Measurements from ENCODE around the gene HDAC7.
A peak's percentile ranks its signal among the peaks of the same experiment; 100 is the strongest.

HDAC7 gene

DNA sequence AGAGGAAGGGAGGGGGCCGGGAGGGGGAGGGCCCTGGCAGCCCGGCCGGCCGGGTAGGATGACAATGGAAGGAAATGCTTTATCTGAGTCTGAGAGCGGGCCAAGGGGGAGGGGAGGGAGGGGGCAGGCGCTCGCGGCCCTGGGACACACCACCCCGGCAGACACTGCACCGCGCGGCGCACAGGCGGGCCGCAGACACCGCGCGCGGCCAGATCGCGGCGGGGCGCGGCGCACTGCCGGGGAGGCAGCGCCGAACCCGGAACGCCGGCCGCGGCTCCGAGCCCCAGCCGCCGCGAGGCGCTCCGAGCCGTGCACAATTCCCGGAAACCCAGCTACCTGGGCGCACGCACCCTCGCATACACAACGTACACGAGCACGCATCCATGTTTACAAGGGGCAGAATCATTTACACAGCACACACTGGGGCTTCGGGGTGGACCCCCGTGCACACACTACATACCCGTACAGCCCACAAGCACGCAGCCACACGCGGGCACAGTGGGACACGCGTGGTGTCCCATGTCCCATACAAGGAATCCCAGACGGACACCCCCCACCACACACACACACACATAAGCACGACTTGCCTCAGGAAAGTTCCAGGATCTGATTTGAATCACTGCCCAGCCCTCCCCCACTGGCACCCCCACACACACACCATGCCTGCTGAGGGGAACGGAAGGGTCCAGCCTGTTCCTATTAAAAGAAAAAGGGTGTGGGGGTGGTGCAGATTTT lies at the start of gene HDAC7:
Gene HDAC7, minus strand, starts transcription at position 8 of the 735 bp plus-strand sequence. CDS start 118 bp downstream, outside the sequence.
- DNase-seq (ENCODE audit: low spot score) = peak; percentile 78

DNA sequence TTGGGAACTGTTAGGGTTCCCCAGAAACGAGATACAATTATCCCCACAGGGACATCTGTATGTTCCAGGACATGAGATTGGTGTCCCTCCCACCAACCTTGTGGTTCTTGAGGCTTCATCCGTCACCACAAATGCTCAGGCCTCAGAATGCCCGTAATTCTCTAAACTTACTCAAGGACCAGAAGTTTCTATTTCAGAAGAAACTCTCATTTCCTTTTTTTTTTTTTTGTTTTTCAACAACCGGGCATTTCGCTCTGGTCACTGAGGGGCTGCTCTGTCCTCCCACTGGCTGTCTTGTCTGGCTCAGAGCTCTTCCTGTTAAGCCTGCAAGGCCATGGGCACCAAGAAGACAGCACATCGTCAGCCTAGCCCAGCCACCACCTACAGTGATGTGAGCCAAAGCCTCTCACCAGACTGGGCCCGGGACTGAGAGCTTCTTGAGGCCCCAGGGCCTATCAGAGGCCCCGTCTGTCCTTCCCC lies 48.9 kb upstream of the HDAC7 start:
- DNase-seq (ENCODE audit: low spot score) = no peak

DNA sequence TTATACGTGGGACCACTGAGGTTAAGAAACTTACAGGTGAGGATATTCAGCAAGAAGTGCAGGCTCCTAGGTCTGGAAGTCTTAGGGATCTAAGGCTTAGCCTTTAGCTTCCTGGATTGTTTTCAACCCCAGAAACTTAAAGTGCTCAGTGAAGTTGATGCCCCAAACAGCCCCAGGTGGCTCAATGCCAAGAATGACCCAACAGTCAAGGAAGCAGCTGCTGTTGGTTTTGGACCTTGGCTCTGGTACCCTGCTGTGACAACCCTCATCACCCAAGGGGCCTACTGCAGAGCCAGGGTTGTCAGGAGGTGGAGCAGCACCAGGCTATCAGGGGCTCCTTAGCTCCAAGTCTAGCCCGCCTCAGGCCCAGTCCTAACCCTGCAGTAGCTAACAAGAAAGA lies 48.3 kb upstream of the HDAC7 start:
- no peak for DNase-seq (ENCODE audit: low spot score)

DNA sequence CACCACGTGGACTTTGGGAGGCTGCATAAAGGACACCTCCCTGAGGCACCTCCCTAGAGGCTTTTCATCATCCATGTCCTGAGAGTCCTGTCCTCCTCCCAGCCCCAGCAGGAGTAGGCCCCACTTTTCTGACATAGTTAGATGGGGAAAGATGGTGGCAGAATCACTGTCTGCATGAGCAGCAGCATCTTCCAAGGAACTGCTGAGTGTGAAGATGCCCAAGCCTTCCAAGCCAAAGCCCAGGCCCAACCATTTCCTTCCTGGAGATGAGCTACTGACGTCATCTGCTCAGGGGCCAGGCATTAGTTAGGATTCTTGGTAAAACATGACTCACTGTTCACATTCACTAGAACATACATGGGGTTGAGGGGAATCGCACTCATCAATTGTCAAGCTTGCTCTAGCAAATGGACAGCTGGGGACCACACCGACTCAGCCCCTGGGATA lies 47.8 kb upstream of the HDAC7 start:
- peak; percentile 18 for DNase-seq (ENCODE audit: low spot score)

DNA sequence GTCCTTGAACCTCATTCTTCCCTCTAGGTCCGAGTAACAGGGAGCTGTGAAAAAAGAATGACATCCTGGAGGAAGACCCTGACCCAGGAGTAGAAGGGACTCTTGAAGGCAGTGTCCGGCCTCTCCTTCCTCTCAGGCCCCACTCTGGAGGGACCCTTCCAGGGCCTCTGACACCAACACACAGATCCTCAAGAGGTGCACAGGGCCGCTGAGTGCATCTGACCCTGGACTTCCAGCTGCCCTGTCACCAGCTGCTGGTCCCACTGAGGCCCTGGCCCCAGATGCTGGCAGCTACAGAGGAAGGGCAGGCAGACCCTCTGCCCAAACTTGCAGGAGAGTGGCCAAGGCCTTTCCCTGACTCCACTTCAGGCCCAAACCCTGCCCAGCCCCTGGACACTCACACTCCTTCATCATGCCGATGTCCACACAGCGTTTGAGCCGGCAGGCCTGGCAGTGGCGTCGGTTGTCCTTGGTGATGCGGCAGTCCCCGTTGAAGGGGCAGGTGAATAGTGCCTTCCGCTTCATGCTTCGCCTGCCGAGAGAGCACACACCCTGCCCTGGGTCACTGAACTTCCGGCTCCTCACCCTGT lies 45.0 kb upstream of the HDAC7 start:
- no peak for DNase-seq (ENCODE audit: low spot score)

DNA sequence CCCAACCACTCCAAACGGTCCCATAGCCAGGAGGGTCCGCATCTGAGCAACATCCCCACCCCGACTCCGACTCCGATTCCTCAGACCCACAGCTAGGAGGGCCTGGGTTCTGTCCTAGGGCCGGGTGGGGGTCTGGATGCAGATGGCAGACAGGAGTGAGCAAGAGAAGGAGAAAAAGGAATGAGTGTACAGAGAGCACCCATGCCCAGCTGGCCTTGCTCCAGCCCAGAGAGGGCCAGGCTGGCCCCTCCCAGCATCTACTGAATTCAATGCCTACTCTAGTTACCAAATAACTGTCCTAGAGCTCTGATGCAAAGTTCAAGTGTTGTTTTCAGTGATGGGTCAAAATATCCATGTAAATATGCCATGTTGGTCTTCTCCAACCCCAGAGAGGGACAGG lies 44.3 kb upstream of the HDAC7 start:
- no peak for DNase-seq (ENCODE audit: low spot score)

DNA sequence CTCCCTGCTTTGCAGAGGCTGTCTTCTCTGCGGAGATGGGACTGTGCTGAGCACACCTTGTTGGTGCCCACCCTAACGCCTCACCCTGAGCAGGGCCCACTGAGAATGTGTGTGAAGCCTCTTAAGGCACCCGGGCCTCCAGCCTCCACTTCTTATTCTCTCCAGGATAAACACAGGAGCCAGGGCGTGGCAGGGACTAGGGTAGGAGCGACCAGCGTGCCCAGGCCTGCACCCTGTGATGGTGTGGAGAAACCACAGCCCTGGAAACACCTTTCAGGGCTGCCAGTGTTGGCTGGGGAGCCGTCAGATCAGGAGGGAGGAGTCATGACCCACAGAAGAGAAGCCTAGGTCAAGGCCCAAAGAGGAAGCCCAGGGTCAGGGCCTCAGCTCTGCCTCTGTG lies 43.8 kb upstream of the HDAC7 start:
- no peak for DNase-seq (ENCODE audit: low spot score)

DNA sequence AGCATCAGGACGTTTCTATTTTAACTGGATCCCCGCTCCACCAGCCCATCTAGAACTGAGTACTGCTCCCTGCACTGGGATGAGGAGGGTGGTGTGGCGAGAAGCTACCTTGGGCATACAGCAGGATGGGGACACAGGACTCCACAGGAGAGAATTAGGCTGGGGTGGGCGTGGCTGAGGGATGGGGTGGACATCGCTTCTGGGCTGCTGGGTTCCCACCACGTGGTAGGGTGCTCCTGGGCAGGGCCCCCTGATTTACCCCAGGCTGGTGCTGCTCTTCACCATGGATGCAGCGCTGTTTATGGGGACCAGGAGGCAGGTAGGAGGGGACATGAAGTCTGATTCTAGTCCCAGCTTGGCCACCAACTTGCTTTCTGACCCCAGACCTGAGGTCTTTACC lies 43.2 kb upstream of the HDAC7 start:
- no peak for DNase-seq (ENCODE audit: low spot score)

DNA sequence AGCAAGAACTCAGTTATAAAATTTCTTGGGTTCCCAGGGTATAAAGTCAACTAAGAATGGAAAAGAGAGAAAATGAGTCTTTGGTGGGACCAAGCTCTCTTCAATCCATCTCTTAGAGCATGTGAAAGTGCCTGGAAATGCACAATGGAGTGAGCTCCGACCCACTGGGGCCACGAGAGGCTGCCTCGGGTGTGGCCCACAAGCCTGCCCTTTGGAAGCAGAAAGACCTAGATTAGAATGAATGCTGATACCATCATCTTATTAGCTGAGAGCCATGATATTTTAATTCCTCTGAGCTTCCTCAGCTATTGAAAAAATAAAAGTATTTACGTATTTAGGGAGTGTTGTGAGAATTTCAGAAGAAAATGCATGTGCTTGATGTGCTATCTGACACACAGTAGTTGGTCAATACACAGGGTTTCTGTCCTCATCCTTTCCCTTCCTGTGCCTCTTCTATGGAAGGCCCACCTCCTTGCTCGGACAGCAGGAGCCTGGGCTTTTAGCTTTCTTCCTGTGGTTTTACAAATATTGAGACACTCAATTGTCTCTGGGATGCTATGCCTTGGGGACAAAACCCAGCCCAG lies 42.6 kb upstream of the HDAC7 start:
- no peak for DNase-seq (ENCODE audit: low spot score)

DNA sequence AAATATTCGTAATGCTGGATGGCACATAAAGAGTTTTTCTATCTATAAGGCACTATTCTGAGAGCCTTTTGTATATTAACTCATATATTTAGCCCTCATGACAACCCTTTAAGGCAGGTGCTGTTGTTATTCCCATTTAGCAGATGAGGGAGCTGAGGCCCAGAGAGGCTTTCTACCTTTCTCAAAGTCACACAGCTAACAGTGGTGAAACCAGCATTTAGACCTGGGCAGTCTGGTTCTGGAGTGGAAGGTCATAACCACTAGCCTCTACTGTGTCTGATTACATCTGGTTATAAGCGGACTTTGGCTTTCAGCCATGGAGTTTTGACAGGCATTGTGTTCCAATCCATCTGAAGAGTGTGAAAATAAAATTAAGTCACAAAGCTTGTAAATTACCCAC lies 41.2 kb upstream of the HDAC7 start:
- no peak for DNase-seq (ENCODE audit: low spot score)

DNA sequence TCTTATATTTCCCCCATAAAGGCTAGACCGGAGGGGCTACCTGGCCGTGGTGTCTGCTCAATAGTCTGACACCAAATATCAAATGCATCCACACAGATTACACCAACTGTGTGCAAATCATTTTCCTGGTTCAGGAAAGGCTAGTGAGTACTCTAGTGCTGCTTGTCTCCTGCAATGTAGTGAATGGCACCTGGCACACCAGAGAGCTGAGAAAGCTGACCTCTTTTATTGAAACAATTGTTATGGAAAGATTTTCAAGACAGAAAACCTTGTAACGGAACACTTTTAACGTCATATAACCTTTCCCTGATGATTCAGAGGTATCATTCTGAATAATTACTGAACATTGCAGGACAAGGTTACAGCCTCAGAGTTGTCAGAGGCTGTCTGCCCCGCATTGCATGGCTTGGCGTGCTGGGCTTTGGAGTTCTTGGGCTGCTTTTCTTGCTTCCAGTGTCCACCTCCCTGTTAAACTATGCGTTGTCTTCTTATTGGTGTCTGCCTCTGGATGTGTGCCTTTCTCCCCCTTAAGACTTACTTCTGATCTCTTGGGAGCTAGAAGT lies 40.7 kb upstream of the HDAC7 start:
- no peak for DNase-seq (ENCODE audit: low spot score)

DNA sequence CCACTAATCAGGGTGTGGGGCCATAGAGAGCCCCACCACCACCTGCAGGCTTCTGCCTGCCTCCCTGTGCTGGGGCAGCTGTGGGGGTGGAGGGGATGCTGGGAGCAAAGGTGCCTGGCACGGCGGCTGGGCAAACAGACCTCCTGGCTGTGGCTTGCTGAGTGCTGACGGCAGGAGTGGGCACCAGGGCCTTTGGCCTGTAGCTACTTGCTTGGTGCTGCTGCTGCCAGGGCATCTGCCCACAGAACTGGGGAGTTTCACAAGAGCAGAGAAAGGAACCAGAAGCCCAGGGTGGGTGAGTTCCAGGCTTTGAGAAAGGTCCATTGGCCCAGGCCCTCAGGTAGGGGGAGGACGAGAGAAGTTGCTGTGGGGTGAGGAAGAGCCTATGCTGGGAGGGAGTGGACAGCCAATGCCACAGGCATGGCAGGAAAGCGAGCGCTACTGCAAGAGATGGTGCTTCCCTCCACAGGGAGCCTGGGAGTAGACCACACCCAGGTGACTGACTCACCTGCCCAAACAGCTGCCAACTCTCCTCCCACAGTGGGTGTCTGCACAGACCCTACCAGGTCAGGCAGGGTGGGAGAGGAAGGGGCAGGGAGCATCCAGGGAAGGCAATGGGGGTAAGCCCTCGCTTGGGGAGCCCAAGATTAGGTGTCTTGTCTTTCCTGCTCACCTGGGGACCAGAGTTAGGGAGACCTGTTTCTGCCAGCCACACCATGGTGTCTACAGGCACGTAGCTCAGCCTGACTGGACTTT lies 39.0 kb upstream of the HDAC7 start:
- DNase-seq (ENCODE audit: low spot score) = no peak

DNA sequence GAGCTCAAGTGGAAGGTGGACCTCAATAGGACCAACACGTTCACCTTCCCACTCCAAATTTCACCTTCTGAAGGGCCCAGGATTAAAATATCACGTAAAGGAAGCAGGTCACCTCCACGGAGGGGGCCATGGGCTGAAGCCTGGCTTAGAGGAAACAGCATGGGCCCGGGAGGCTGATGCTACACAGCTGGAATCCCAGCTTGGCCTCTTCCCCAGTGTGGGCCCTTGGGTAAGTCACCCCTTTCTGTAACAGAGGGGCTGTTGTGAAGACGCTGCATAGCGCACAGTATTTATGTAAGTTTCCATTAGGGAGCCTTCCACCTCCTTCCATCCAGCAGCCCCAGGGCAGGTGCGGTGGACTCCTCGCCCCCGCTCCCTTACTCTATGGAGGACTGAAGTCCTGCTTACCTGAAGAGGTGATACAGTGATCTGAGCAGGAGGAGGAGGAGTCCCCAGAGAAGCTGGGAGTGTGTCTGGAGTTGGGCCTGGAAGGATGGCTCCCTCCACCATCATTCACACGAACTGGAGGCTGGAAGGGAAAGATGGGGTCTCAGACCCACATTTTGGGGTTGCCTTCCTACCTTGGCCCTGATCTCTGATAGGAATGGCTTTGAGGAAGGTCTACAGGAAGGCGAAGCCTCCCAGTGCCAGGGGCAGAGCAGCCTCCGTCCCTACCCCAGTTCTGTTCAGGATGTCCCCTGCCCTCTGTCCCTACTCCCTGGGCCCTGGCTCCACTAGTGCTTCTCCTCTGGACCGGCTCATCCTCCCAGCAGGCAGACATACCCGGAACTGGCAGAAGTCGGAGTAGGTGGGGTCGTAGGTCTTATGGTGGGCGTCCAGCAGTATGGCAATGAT lies 37.2 kb upstream of the HDAC7 start:
- no peak for DNase-seq (ENCODE audit: low spot score)

DNA sequence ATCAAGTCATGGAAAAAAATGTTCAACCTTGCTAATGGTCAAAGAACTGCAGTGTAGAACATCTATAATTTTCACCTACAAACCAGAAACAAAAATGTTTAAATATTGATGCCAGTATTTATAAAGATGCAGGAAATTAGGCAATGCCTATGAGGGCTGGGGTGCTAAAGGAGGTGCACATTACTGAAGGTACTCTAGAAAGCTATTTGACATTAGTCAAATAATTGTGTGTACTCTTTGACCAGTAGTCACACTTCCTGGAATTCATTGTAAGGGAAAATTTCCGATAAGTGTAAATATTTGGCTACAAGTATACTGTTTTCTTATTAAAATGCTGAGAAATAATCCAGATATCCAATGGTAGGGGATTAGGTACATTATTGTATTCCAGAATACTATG lies 36.4 kb upstream of the HDAC7 start:
- DNase-seq (ENCODE audit: low spot score) = no peak

DNA sequence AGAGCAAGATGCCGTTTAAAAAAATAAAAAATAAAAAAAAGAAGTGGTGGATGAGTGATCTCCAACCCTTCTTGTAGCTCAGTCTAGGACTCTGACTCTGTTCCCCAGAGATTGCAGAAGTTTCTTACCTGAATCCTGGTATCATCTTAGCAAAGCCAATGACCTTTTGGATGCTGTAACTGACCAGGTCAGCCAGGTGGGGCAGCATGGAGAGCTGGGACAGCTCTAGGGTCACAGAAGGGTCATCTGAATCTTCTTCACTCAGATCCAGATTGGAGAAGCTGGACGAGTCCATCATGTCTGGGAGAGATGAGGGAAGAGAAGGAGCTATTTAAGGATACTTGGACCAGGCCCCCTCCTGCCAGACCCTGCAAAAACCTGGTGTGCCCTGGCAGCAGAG lies 35.8 kb upstream of the HDAC7 start:
- no peak for DNase-seq (ENCODE audit: low spot score)

DNA sequence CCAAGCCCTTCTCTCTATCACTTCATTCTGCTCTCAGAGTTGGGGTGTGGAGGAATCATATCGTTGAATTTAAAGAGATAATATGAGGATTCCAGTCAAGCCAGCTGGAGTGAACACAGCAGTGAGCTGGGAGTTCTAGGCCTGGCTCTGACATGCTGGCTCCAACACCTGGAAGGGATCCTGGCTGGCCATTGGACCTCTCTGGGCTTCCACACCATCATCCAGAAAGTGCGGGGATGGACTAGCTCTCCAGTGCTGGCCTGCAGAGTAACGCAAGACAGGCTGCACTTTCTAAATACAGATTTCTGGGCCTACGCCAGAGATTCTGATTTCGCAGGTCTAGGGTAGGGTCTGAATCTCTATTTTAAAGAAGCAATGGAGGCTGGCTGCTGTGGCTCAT lies 34.8 kb upstream of the HDAC7 start:
- DNase-seq (ENCODE audit: low spot score) = no peak

DNA sequence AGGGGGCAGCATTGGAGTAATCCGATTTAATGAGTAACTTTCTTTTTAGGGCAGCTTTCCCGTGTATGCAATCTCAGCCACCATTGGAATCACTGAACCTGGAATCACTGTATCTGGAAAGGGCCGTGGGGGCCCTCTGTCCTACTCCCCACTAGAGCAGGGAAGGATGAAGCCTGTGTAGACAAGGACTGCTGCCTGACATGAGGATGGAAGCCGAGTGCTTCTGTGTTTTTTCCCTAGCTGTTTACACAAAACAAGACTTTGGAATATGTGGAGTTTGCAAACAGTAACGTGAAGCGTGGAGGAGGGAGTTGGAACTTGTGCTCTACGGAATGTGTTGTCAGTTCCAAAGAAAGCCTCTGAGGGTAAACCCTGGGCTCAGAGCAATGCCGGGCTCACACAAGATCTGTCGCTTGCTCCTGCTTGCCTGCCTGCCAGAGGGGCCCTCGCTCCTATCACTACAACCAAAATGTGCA lies 32.4 kb upstream of the HDAC7 start:
- no peak for DNase-seq (ENCODE audit: low spot score)

DNA sequence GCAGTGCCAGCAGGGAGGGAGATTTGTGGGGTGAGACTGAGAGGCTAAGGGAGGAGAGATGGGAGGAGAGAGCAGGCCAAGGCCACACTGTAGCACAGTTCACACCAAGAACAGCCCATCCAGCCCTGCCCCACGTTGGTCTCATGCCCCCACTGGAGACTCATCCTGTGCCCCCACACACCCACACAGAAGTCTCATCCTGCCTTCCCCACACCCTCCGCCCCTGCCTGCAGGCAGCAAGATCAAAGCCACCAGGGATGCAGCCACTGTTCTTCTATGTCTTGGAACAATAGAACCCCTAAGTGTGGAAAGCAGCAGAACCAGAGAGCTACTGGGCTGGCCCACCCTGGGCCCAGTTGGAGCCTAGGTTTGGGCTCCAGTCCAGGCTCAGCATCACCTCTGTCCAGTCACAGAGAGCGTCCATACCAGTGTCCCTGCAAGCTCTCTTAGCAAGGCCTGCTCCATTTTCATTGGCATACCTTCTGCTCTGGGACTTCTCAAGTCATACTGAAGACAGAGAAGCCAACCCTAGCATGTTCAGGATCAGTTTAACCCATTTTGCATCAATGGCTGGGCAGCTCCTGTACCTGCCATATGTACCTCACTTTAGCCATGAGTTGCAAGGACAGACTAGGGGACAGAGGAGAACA lies 31.7 kb upstream of the HDAC7 start:
- no peak for DNase-seq (ENCODE audit: low spot score)

DNA sequence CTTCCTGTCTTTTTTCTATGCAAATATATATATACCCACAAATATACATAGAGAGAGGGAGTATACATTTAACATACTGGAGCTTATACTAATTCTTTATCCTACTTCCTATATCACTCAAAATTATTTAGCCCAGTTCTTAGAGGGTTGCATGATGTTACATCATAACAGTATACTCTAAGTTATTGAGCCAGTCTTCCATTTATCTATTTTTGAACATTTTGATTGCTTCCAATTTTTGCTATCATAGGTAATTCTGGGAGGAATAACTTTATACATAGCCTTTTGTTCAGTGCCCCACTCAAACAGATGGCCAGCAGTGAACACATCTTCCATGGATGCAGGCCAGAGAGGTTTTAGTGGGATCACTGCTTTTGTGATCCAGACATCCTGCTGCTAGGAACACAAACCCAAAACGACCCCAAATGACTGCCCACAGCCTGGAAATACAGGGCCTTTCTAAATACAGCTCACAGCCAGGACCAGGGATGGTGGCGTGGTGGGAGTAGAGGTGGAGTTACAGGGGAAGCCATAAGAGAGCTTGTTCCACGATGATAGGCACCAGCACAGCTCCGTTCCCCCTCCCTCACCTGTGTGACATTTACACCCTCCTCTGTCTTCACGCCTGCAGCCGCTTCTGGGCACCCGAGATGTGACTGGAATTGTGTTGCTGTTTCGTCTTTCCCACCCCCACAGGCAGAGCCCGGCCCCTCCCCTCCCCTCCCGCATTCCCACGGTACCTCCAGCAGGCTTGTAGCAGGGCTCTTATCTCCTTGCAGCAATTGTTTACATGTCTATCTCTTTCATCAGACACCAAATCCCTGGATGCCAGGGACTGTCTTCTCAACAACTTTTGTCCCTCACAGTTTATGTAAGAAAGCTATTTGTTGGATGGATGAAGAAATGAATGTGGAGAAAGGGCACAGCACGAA lies 30.7 kb upstream of the HDAC7 start:
- DNase-seq (ENCODE audit: low spot score) = no peak

DNA sequence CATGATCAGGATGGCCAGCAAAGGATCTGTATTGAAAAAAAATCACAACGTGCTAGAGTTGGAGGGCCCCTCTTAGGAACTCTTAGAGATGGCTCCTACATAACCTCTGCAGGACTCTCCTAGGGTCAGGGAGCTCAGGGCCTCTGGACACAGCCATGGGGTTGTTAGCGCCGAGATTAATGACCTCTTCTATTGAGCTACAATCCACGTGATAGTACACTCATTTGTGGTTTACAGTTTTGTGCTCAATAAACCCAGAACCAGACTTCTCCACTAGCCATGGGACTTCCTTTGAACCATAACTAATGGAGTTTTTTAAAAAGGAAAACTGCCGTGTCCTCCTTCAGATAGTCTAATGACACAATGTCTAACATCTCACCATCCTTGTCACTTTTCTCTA lies 29.6 kb upstream of the HDAC7 start:
- DNase-seq (ENCODE audit: low spot score) = no peak
